Renal pelvis (tissue), 4 donors: Measurements from ENCODE around the gene LAPTM5. TPM values are rescaled to one million over a fixed set of nuclear protein-coding genes. Genes with fewer than 3 reads are reported as not detected.

Experiments used
- DNase-seq: peaks from one replicate; pipeline ENCODE4 v3.0.0-alpha.2; 2013
- polyA plus RNA-seq, 3 donors: library from polyadenylated mRNA; unstranded; fragments of 120-200 nt; gene quantifications; one replicate each; pipeline ENCODE4 v1.2.1, GENCODE V29; 2013; ENCODE audit not compliant: insufficient read length in 3 of 3

Gene LAPTM5
- polyA plus RNA-seq, 3 donors, result 10.6 to 18.3 (median 12.9) TPM

GRCh38 chr1:30789388-30790255 is 32.0 kb upstream of the LAPTM5 start:
- no peak for DNase-seq

- no peak for DNase-seq
Measured at GRCh38 chr1:30788580-30789387, 31.2 kb upstream of the LAPTM5 start.

GRCh38 chr1:30787856-30788495 is 30.4 kb upstream of the LAPTM5 start:
- no peak for DNase-seq

- DNase-seq, result no peak
Measured at GRCh38 chr1:30787266-30787665, 29.7 kb upstream of the LAPTM5 start.

GRCh38 chr1:30786264-30786991 is 28.9 kb upstream of the LAPTM5 start:
- no peak for DNase-seq

- DNase-seq, result no peak
Measured at GRCh38 chr1:30785714-30786113, 28.1 kb upstream of the LAPTM5 start.

GRCh38 chr1:30785181-30785580 is 27.6 kb upstream of the LAPTM5 start:
- DNase-seq, result no peak

- no peak for DNase-seq
Measured at GRCh38 chr1:30783256-30783915, 25.8 kb upstream of the LAPTM5 start.

GRCh38 chr1:30782361-30783255 is 25.0 kb upstream of the LAPTM5 start:
- peak; percentile 50 for DNase-seq

GRCh38 chr1:30781906-30782305 is 24.3 kb upstream of the LAPTM5 start:
- DNase-seq, result no peak

- no peak for DNase-seq
Measured at GRCh38 chr1:30780409-30780808, 22.8 kb upstream of the LAPTM5 start.

GRCh38 chr1:30779294-30780071 is 21.9 kb upstream of the LAPTM5 start:
- DNase-seq, result peak; percentile 58

GRCh38 chr1:30778979-30779293 is 21.4 kb upstream of the LAPTM5 start:
- DNase-seq, result no peak

- DNase-seq, result no peak
Measured at GRCh38 chr1:30778154-30778978, 20.8 kb upstream of the LAPTM5 start.

- no peak for DNase-seq
Measured at GRCh38 chr1:30777904-30778153, 20.3 kb upstream of the LAPTM5 start.

GRCh38 chr1:30777060-30777903 is 19.7 kb upstream of the LAPTM5 start:
- DNase-seq, result no peak

- no peak for DNase-seq
Measured at GRCh38 chr1:30776097-30777059, 18.8 kb upstream of the LAPTM5 start.
